Stomach (tissue), 9 donors: ENCODE results near the gene SLC29A3. TPM values are rescaled to one million over a fixed set of nuclear protein-coding genes. Genes with fewer than 3 reads are reported as not detected.

Source experiments
- DNase-seq, 2 donors: peaks; one replicate each; pipeline versions ENCODE4 v3.0.0 to v3.0.0-alpha.2; 2013 to 2019
- H3K27ac ChIP-seq, 5 donors: fragments of 200-600 bp in 4 of 5; sonication (generic) in 4 of 5; one replicate each; pipeline ENCODE4 v1.5.1; 2013 to 2019; ENCODE audit warnings: mild to moderate bottlenecking in 1 of 5, moderate library complexity in 1 of 5
- H3K27me3 ChIP-seq, 3 donors: fragments of 200-600 bp; sonication (generic); one replicate each; pipeline ENCODE4 v1.5.1; 2017 to 2019; ENCODE audit warnings: mixed run types in 1 of 3
- H3K36me3 ChIP-seq, 4 donors: fragments of 200-600 bp; sonication (generic); 1 replicate in 3 of 4; 2 replicates in 1 of 4; pipeline ENCODE4 v1.5.1; 2016 to 2019
- H3K4me1 ChIP-seq, 4 donors: fragments of 200-600 bp; sonication (generic); one replicate each; pipeline ENCODE4 v1.5.1; 2016 to 2019
- H3K4me3 ChIP-seq, 4 donors: fragments of 200-600 bp; sonication (generic) in 3 of 4; one replicate each; pipeline ENCODE4 v1.5.1; 2016 to 2019; ENCODE audit warnings: mild to moderate bottlenecking in 1 of 4
- H3K9me3 ChIP-seq, 4 donors: fragments of 200-600 bp; sonication (generic); one replicate each; pipeline ENCODE4 v1.5.1; 2016 to 2019
- CTCF ChIP-seq, 7 experiments: fragments of 450-650 bp in 4 of 7; fragments of 200-600 bp in 3 of 7; sonication (generic) in 3 of 7; IDR thresholded peaks; one replicate each; pipeline ENCODE4 v1.5.1; 2016 to 2019; ENCODE audit warnings: antibody characterized with exemption in 7 of 7, control low read depth in 2 of 7, mild to moderate bottlenecking in 1 of 7
- EP300 ChIP-seq: sonication (generic); formaldehyde crosslinking; IDR thresholded peaks from one replicate; pipeline ENCODE4 v1.6.1; 2017; ENCODE audit warnings: antibody characterized with exemption
- POLR2A ChIP-seq, 4 donors: fragments of 450-650 bp; IDR thresholded peaks; one replicate each; pipeline ENCODE4 v1.6.1; 2016; ENCODE audit warnings: antibody characterized with exemption in 4 of 4, control low read depth in 2 of 4, mild to moderate bottlenecking in 1 of 4, moderate library complexity in 1 of 4
- POLR2AphosphoS5 ChIP-seq, 3 donors: sonication (generic); formaldehyde crosslinking; IDR thresholded peaks; one replicate each; pipeline ENCODE4 v1.6.1; 2016; ENCODE audit warnings: antibody characterized with exemption in 3 of 3
- WGBS, 5 donors: extraction: QIAGEN DNeasy Blood & Tissue Kit in 3 of 5; methylation state at CpG; one replicate each; pipeline versions ENCODE4 v1.1.5 to v1.1.7; 2013 to 2018; 5-methylcytosine and 5-hydroxymethylcytosine counted together
- intact Hi-C: fragments of 100-400 bp; cut with DNase I; formaldehyde crosslinking; loops from one replicate; pipeline ENCODE4 v1.15.1; 2023; ENCODE audit warnings: low total_unique reads
- polyA plus RNA-seq, 3 donors: library from polyadenylated mRNA; stranded (reverse); fragments of 200-250 nt; gene quantifications; one replicate each; pipeline ENCODE4 v1.2.3, GENCODE V29; 2013
- total RNA-seq, 5 donors: library from RNA; depleted of rRNA; stranded (reverse); fragments of >200 nt; gene quantifications; one replicate each; pipeline versions ENCODE4 v1.1.0 to v1.2.3, GENCODE V29; 2014 to 2016
- donor health status: healthy with polysubstance abuse.
- donor health status: Bipolar disorder and iron deficiency.
- donor health status: healthy.

Gene SLC29A3
- total and polyA plus RNA-seq, 8 donors: 2.8 to 23.7 (median 4.2) TPM; not detected in 2

- peak overlapping the region in 1 of 5 donors; percentile 69 for H3K27ac ChIP-seq
- WGBS, 5 donors: 98 to 100% (median 100%) methylated on average over 1 of the region's 1 CpG
These were observed 29.8 kb downstream of the SLC29A3 start for GRCh38 chr10:71348850-71349249.

GRCh38 chr10:71349406-71349805, 30.3 kb downstream of the SLC29A3 start:
- peaks cover 0 to 34% (median 31%) of the 10 kb centered on the region in 4 donors for H3K36me3 ChIP-seq
- DNase-seq: no peak
- WGBS, 5 donors: 93 to 98% (median 95%) methylated on average over 6 to 7 of the region's 7 CpGs
- no peak overlapping the region for H3K4me3 ChIP-seq
- H3K27ac ChIP-seq: peak overlapping the region in 1 of 5 donors; percentile 69
- no peaks in the 10 kb centered on the region for H3K27me3 ChIP-seq
- no peaks in the 10 kb centered on the region for H3K9me3 ChIP-seq
- intact Hi-C loops: no loop called here
- H3K4me1 ChIP-seq: peaks cover 17 to 53% (median 19%) of the 10 kb centered on the region in 4 donors
- TF ChIP-seq POLR2AphosphoS5 (IDR thresholded peaks at IDR 0.05) (no peak), CTCF (IDR thresholded peaks at IDR 0.05) (no peak), POLR2A (IDR thresholded peaks at IDR 0.05) (no peak), EP300 (no peak)

More at GRCh38 chr10:71348850-71349249, 29.8 kb downstream of the SLC29A3 start:
- no peak for DNase-seq
- Histone ChIP-seq H3K36me3 (peaks cover 0 to 29% (median 26%) of the 10 kb centered on the region in 4 donors), H3K4me1 (peaks cover 22 to 59% (median 24%) of the 10 kb centered on the region in 4 donors), H3K9me3 (no peaks in the 10 kb centered on the region), H3K27me3 (no peaks in the 10 kb centered on the region), H3K4me3 (no peak overlapping the region)
- TF ChIP-seq POLR2AphosphoS5 (IDR thresholded peaks at IDR 0.05): no peak
- TF ChIP-seq POLR2A (IDR thresholded peaks at IDR 0.05): no peak
- TF ChIP-seq CTCF (IDR thresholded peaks at IDR 0.05): no peak
- TF ChIP-seq EP300: no peak
- intact Hi-C loops: no loop called here

GRCh38 chr10:71351087-71351486, 32.0 kb downstream of the SLC29A3 start:
- peaks cover 12 to 46% (median 19%) of the 10 kb centered on the region in 4 donors for H3K4me1 ChIP-seq
- H3K27ac ChIP-seq: no peak overlapping the region
- DNase-seq: no peak
- WGBS, 5 donors: 84 to 96% (median 91%) methylated on average over 6 of the region's 6 CpGs
- H3K36me3 ChIP-seq: peaks cover 0 to 49% (median 47%) of the 10 kb centered on the region in 4 donors
- intact Hi-C loops: no loop called here
- TF ChIP-seq CTCF (IDR thresholded peaks at IDR 0.05) (no peak), POLR2A (IDR thresholded peaks at IDR 0.05) (no peak), POLR2AphosphoS5 (IDR thresholded peaks at IDR 0.05) (no peak), EP300 (no peak)
- H3K27me3 ChIP-seq: no peaks in the 10 kb centered on the region
- no peak overlapping the region for H3K4me3 ChIP-seq
- H3K9me3 ChIP-seq: no peaks in the 10 kb centered on the region

- peaks cover 6 to 56% (median 54%) of the 10 kb centered on the region in 4 donors for H3K36me3 ChIP-seq
- DNase-seq: peak in 1 of 2 donors; percentile 79
- no peak overlapping the region for H3K4me3 ChIP-seq
- 52 to 69% (median 60%) methylated on average over 13 to 14 of the region's 14 CpGs for WGBS, 5 donors
- intact Hi-C loops: no loop called here
- H3K27ac ChIP-seq: peak overlapping the region in 1 of 5 donors; percentile 6
- peaks cover 12 to 46% (median 19%) of the 10 kb centered on the region in 4 donors for H3K4me1 ChIP-seq
- no peaks in the 10 kb centered on the region for H3K27me3 ChIP-seq
- peak in 1 of 3 donors; percentile 41 for TF ChIP-seq POLR2AphosphoS5 (IDR thresholded peaks at IDR 0.05)
- no peak for TF ChIP-seq POLR2A (IDR thresholded peaks at IDR 0.05)
- TF ChIP-seq EP300: no peak
- no peak for TF ChIP-seq CTCF (IDR thresholded peaks at IDR 0.05)
- H3K9me3 ChIP-seq: no peaks in the 10 kb centered on the region
These were observed 32.7 kb downstream of the SLC29A3 start for GRCh38 chr10:71351628-71352319.
